SHP77 treated with DMSO at 0.1 percent for 48 hours (cell line): ENCODE results near the gene RNF11.

Experiments used
- DNase-seq: peaks from one replicate; lab custom pipeline; 2025; lab: John Stamatoyannopoulos, UW

Gene RNF11

DNA sequence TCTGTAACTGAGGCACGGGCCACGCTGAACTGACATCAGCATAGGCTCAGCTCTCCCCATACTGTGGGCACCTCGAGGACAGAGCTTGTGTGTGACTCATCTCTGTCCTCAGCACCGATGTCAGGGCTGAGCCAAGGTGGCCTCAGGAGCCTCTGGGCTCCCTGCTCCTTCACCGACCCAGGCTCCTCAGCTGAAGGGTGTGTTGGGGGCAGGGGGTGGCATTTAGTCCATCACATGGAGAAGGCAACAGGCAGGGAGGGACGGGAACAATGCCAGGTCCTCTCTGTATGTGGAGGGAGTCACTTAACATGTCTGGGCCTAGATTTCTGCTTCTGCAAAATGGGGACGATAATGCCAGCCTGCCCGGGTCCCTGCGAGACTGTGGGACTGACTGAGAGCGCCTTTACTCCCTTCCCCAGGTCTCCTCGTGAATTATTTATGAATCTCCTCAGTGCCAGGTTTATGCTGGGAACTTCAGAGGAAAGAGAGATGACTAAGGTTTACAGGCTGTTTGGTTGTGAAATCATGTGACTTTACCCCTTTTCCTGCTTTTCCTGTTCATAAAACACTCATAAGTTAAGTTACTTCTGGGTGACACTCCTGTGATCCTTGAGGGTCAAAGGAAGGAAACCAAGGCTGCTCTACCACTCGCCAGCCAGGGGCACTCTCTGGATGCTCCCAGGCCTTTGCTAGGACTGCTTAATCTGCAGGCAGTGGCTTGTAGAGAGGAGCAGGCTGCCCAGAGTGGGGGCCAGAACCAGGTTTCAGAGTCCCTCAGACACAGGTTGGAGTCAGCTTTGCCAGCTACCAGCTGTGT lies 78.1 kb downstream of the RNF11 start:
- no peak for DNase-seq

DNA sequence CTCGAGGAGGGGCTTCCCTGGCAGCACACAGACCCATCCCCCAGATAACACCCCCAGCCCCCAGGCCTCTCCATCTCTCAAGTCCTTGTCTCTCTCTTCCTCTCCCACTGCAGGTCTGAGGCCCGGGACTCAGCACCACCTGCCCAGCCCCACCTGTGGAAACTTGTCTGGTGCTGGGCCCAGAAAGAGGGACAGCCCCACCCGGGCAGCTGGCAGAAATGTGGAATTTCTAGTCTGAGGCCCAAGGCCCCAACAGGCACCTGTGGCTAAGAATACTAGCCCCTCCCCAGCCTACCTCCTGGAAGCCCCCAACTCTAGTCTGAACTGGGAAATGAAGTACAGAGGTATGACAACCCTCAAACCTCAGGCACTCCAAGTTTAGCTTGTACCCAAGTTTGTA lies 78.9 kb downstream of the RNF11 start:
- DNase-seq, result no peak

DNA sequence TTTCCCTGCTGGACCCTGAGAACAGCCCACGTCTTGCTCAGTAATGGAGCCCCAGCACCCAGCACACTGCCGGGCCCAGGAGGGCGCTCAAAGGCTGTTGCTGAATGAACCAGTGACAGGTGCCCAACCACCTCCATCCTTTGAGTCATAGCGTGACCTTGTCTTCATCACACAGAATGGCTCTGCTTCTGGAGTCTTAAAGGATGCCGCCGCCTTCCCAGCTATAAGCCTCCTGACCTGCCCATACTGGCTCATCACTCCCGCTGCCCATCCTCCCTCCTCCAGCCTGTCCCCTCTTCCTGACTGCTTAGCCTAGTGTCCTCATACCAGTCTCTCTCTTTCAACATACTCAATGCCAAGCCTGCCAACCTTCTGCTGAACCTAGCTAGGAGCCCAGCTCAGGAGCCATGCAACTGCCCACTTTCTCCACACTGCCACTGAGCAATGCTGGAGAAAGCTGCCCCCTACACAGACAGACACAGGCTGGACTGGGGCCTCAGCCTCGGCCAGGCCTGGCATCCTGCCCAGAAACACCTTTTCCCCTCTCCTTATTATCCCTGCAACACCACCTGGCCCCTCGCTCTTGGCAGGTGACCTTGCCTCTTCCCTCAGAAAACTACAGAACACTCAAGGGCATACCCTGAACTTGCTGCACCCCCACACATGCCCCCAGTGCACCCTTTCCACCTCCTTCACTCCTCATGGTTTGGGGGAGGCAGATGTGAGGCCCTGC lies 80.2 kb downstream of the RNF11 start:
- peak; percentile 69 for DNase-seq

- no peak for DNase-seq
Observed at GRCh38 chr1:51316846-51317120, 80.7 kb downstream of the RNF11 start.

DNA sequence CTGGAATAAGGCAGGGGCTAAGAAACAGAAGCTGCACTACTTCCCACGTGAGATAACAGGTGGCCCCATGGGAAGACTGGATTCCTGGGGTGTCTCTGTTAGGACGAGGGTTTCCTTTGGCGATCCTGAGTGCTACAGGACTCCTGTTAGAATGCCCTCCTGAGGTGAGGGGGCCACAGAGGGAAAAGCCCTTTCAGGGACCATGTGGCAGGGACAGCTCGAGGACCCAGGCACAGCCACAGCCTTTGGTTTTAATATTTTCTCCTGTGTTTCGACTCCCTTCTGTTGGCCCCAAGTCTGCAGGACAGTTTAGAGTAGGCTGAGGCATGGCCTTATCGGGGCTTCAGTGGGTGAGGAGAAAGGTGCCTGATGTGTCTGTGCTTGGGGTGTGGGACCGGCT lies 81.7 kb downstream of the RNF11 start:
- DNase-seq, result no peak

GRCh38 chr1:51320967-51321923 lies 85.2 kb downstream of the RNF11 start:
- no peak for DNase-seq

DNA sequence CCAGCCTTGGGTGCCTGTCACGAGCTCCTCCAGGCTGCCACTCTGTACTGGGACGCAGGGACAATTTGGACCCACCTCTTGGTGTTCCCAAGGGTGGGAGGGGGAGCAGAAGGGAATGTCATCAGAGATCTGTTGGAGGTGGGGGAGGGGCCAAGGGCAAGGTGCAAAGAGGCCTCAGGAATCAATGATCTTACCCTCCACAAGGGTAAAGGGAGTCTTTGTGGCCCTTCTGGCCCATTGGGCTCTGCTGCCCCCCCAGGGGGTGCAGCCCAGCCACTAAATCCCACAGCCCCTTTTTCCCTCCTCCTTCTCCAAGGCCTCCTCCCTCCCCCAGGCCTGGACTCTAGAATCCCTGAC lies 85.8 kb downstream of the RNF11 start:
- no peak for DNase-seq

DNA sequence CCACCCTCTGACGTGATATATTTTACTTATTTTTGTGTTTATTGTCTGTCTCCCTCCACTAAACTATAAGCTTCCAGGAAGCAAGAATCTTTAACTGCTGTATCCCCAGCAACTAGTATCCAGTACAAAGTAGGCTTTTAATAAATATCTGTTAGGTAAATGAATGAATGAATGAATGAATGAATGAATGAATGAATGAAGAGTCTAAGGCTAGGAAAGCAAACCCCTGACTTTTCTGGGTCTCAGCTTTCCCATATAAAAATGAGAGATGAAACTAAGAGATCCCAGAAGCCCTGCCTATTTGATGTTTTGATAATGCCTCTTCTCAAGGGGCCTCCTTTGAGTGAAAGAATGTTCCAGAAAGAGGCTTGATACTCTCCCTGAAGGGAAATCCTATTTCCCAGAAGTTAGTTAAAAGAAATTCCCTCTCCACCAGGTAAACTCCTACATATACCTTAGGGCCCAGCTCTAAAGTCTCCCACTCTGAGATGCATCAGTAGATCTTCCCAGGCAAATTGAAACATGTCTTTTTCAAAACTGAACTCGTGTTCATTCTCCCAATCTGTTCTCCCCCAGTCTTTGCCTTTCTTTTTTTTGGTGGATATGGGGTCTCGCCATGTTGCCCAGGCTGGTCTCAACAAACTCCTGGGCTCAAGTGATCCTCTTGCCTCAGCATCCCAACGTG lies 86.5 kb downstream of the RNF11 start:
- DNase-seq, result no peak
